ENCODE measurements around the gene PLA2G4A.

PLA2G4A gene

GRCh38 chr1:186828611-186829454, at the start of gene PLA2G4A:
Gene PLA2G4A (plus strand): TSS chr1:186828949. CDS start chr1:186854355, 25,406 bp downstream.
- in situ Hi-C loops (cut with HindIII; ENCODE audit: low sequenced_read_pairs): no loop called here

- in situ Hi-C loops (cut with HindIII; ENCODE audit: low sequenced_read_pairs): no loop called here
These were observed 48.7 kb upstream of the PLA2G4A start for GRCh38 chr1:186780076-186780475.

GRCh38 chr1:186781730-186782129, 47.0 kb upstream of the PLA2G4A start:
- in situ Hi-C loops (cut with HindIII; ENCODE audit: low sequenced_read_pairs): no loop called here

- in situ Hi-C loops (cut with HindIII; ENCODE audit: low sequenced_read_pairs): no loop called here
These were observed 46.0 kb upstream of the PLA2G4A start for GRCh38 chr1:186782791-186783190.

GRCh38 chr1:186783193-186783592, 45.6 kb upstream of the PLA2G4A start:
- in situ Hi-C loops (cut with HindIII; ENCODE audit: low sequenced_read_pairs): no loop called here

GRCh38 chr1:186785503-186785902, 43.2 kb upstream of the PLA2G4A start:
- in situ Hi-C loops (cut with HindIII; ENCODE audit: low sequenced_read_pairs): no loop called here

GRCh38 chr1:186790101-186790500, 38.6 kb upstream of the PLA2G4A start:
- in situ Hi-C loops (cut with HindIII; ENCODE audit: low sequenced_read_pairs): no loop called here

GRCh38 chr1:186792870-186793581, 35.7 kb upstream of the PLA2G4A start:
- in situ Hi-C loops (cut with HindIII; ENCODE audit: low sequenced_read_pairs): no loop called here

GRCh38 chr1:186793582-186793927, 35.2 kb upstream of the PLA2G4A start:
- in situ Hi-C loops (cut with HindIII; ENCODE audit: low sequenced_read_pairs): no loop called here

GRCh38 chr1:186798960-186799688, 29.6 kb upstream of the PLA2G4A start:
- in situ Hi-C loops (cut with HindIII; ENCODE audit: low sequenced_read_pairs): no loop called here

GRCh38 chr1:186799689-186800054, 29.1 kb upstream of the PLA2G4A start:
- in situ Hi-C loops (cut with HindIII; ENCODE audit: low sequenced_read_pairs): no loop called here

GRCh38 chr1:186802388-186802787, 26.4 kb upstream of the PLA2G4A start:
- in situ Hi-C loops (cut with HindIII; ENCODE audit: low sequenced_read_pairs): no loop called here

- in situ Hi-C loops (cut with HindIII; ENCODE audit: low sequenced_read_pairs): no loop called here
These were observed 24.1 kb upstream of the PLA2G4A start for GRCh38 chr1:186804679-186805078.

- in situ Hi-C loops (cut with HindIII; ENCODE audit: low sequenced_read_pairs): no loop called here
These were observed 22.3 kb upstream of the PLA2G4A start for GRCh38 chr1:186806477-186806876.

- in situ Hi-C loops (cut with HindIII; ENCODE audit: low sequenced_read_pairs): no loop called here
These were observed 21.6 kb upstream of the PLA2G4A start for GRCh38 chr1:186807163-186807562.

GRCh38 chr1:186811892-186812291, 16.9 kb upstream of the PLA2G4A start:
- in situ Hi-C loops (cut with HindIII; ENCODE audit: low sequenced_read_pairs): no loop called here

- in situ Hi-C loops (cut with HindIII; ENCODE audit: low sequenced_read_pairs): no loop called here
These were observed 16.2 kb upstream of the PLA2G4A start for GRCh38 chr1:186812570-186812969.

GRCh38 chr1:186813420-186813819, 15.3 kb upstream of the PLA2G4A start:
- in situ Hi-C loops (cut with HindIII; ENCODE audit: low sequenced_read_pairs): no loop called here

- in situ Hi-C loops (cut with HindIII; ENCODE audit: low sequenced_read_pairs): no loop called here
These were observed 9.6 kb upstream of the PLA2G4A start for GRCh38 chr1:186819126-186819525.

- in situ Hi-C loops (cut with HindIII; ENCODE audit: low sequenced_read_pairs): no loop called here
These were observed 9.2 kb upstream of the PLA2G4A start for GRCh38 chr1:186819563-186819962.

- in situ Hi-C loops (cut with HindIII; ENCODE audit: low sequenced_read_pairs): no loop called here
These were observed 1.2 kb downstream of the PLA2G4A start for GRCh38 chr1:186829686-186830587.

Measured in DLD1 (cell line).